ENCODE data around the gene BBX.

- TF ChIP-seq POLR2A (IDR thresholded peaks at IDR 0.05; ENCODE audit: low read depth, low read length) (no peak), POLR2AphosphoS5 (IDR thresholded peaks at IDR 0.05; ENCODE audit: low read depth, low read length) (no peak)
These were observed 238.6 kb downstream of the BBX start for GRCh38 chr3:107761391-107761790.
